ENCODE data around the gene HTT. TPM values are rescaled to one million over a fixed set of nuclear protein-coding genes. Genes with fewer than 3 reads are reported as not detected.

Gene HTT
- total RNA-seq, 1 experiment from 2014 or later = 64.4 TPM

GRCh38 chr4:3223346-3223745 lies 148.9 kb downstream of the HTT start:
- peaks cover 29 to 76% (median 56%) of the 10 kb centered on the region in 3 experiments; a peak in 6 of 7 replicates for H3K36me3 Mint-ChIP-seq (ENCODE audit: insufficient read depth in 1 of 3, low read depth in 3 of 3)
- no peaks in the 10 kb centered on the region for H3K23me2 ChIP-seq (ENCODE audit: insufficient read length, low read depth, low read length, poor library complexity, severe bottlenecking)
- no peak overlapping the region for H3K14ac ChIP-seq (ENCODE audit: insufficient read depth, low read length)
- WGBS (ENCODE audit: extremely low coverage, insufficient read length, low lambda C conversion rate) = no CpG with 5 or more reads among the region's 11 CpGs
- H4K5ac ChIP-seq (ENCODE audit: insufficient read length, low read depth, low read length) = no peak overlapping the region
- no peak overlapping the region for H3T11ph ChIP-seq (ENCODE audit: low read length)
- no peak overlapping the region for H4K91ac ChIP-seq (ENCODE audit: insufficient read length, low read depth, low read length)
- H3K4ac ChIP-seq (ENCODE audit: low read depth, low read length) = no peak overlapping the region
- H3K9me3 ChIP-seq (ENCODE audit: control insufficient read depth, low read depth, low read length) = no peaks in the 10 kb centered on the region
- no peaks in the 10 kb centered on the region for H3K79me2 ChIP-seq (ENCODE audit: insufficient read depth, low read length)
- H2BK120ac ChIP-seq (ENCODE audit: low read depth, low read length, poor library complexity, severe bottlenecking) = no peak overlapping the region
- H3K27me3 ChIP-seq (ENCODE audit: insufficient read depth, low read length) = no peaks in the 10 kb centered on the region
- no peak overlapping the region for H2AFZ ChIP-seq (ENCODE audit: low read length)
- no peak overlapping the region for H3K4me2 ChIP-seq (ENCODE audit: insufficient read depth, insufficient read length, low read length)
- no peak overlapping the region for H3K9ac ChIP-seq (ENCODE audit: extremely low read depth, insufficient read length, low read length)
- no peak overlapping the region for H4K8ac ChIP-seq (replicated peaks; ENCODE audit: insufficient read length, low read depth, low read length)
- H4K20me1 ChIP-seq (ENCODE audit: control insufficient read depth, insufficient read depth, insufficient read length) = no peaks in the 10 kb centered on the region
- no peak overlapping the region for H2AK5ac ChIP-seq (ENCODE audit: insufficient read length, low read length)
- H3K79me1 ChIP-seq (ENCODE audit: insufficient read depth, low read depth, low read length, poor library complexity, severe bottlenecking) = no peaks in the 10 kb centered on the region
- no peak overlapping the region for H2BK5ac ChIP-seq (ENCODE audit: insufficient read length, low read length)
- no peaks in the 10 kb centered on the region for H3K4me1 ChIP-seq (ENCODE audit: insufficient read depth, low read length)
- no peak for DNase-seq
- H3K27ac Mint-ChIP-seq = no peak overlapping the region
- no peak overlapping the region for H3K23ac ChIP-seq (ENCODE audit: insufficient read length, low read depth, low read length)
- H3K18ac ChIP-seq (ENCODE audit: insufficient read length, low read depth, low read length) = no peak overlapping the region
- no peaks in the 10 kb centered on the region for H3K4me1 Mint-ChIP-seq
- H3K4me3 Mint-ChIP-seq = no peak overlapping the region
- no peak overlapping the region for H2BK20ac ChIP-seq (ENCODE audit: low read depth, low read length, poor library complexity, severe bottlenecking)
- no peaks in the 10 kb centered on the region for H3K27me3 Mint-ChIP-seq (ENCODE audit: low read depth)
- H3K27ac ChIP-seq (ENCODE audit: insufficient read length, low read depth, low read length) = no peak overlapping the region
- TF ChIP-seq CTCF (conservative IDR thresholded peaks at IDR 0.05) = no peak
- H2BK12ac ChIP-seq (ENCODE audit: insufficient read length, low read depth, low read length) = no peak overlapping the region
- no peaks in the 10 kb centered on the region for H3K9me3 Mint-ChIP-seq
- H3K56ac ChIP-seq (ENCODE audit: insufficient read length, low read depth, low read length) = no peak overlapping the region
- H2BK15ac ChIP-seq (ENCODE audit: low read depth, low read length) = no peak overlapping the region
